ENCODE data around the gene LRRC47. TPM values are rescaled to one million over a fixed set of nuclear protein-coding genes. Genes with fewer than 3 reads are reported as not detected.

The LRRC47 gene
- total and polyA plus RNA-seq, 12 donors = 16.9 to 58.3 (median 44.7) TPM

- WGBS, 4 donors = 53 to 82% (median 58%) methylated on average over 3 to 10 of the region's 10 CpGs
- H3K9me3 ChIP-seq (replicated peaks in 1 of 3) = no peaks in the 10 kb centered on the region
- peak in 4 of 7 donors; percentile 46 to 58 (median 52) for DNase-seq
- intact Hi-C loops (cut with DNase I) = no loop called here
- peaks cover 0 to 46% of the 10 kb centered on the region in 2 donors for H3K36me3 ChIP-seq (replicated peaks in 1 of 2)
- TF ChIP-seq POLR2A (IDR thresholded peaks at IDR 0.05) = no peak
- TF ChIP-seq, protein P1, sequence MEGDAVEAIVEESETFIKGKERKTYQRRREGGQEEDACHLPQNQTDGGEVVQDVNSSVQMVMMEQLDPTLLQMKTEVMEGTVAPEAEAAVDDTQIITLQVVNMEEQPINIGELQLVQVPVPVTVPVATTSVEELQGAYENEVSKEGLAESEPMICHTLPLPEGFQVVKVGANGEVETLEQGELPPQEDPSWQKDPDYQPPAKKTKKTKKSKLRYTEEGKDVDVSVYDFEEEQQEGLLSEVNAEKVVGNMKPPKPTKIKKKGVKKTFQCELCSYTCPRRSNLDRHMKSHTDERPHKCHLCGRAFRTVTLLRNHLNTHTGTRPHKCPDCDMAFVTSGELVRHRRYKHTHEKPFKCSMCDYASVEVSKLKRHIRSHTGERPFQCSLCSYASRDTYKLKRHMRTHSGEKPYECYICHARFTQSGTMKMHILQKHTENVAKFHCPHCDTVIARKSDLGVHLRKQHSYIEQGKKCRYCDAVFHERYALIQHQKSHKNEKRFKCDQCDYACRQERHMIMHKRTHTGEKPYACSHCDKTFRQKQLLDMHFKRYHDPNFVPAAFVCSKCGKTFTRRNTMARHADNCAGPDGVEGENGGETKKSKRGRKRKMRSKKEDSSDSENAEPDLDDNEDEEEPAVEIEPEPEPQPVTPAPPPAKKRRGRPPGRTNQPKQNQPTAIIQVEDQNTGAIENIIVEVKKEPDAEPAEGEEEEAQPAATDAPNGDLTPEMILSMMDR (IDR thresholded peaks at IDR 0.05) = no peak
- no peak overlapping the region for H3K27ac ChIP-seq
- peaks cover 6 to 8% of the 10 kb centered on the region in 2 donors for H3K4me1 ChIP-seq (replicated peaks in 1 of 2)
- no peak overlapping the region for H3K4me3 ChIP-seq
- no peaks in the 10 kb centered on the region for H3K27me3 ChIP-seq
Observed at GRCh38 chr1:3787349-3787715, 9.0 kb downstream of the LRRC47 start.

DNA sequence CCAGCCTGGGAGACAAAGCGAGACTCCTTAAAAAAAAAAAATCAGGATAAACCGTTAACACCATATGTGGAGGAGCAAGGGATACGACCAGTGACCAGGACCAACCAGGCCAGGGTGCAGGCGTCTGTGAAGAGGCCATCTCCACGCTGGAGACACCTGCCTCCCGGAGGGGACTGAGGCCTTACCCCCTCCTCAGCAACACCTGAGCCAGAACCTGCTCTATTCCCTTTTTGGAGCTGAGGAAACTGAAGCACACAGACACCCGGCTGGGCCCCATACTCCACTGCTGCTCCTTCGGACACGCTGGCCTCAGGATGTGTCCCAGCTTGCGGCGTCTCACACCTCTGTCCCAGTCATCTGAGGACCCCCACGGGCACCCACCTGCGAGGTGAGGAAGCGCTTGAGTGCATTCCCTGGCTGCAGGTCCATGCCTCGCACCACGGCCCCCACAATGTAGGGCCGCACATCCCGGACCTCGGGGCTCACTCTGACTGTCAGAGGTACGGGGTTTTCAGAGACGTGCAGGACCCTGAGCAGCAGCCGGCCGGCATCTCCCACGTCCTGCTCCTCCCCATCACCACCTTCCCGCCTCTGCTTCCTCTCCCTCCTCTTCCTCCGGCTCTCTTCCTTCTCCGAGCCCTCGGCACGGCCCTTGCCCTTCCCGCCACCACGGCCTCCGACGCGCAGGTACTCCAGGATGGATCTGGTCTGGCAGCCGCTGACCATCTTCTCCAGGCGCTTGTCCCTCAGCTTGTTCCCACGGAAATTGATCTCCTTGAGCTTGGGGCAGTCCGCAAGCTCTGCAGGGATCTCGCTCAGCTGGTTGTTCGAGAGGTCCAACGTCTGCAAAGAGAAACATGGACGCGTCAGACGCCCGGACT lies 9.6 kb downstream of the LRRC47 start:
- intact Hi-C loops (cut with DNase I) = no loop called here
- H3K27ac ChIP-seq = no peak overlapping the region
- H3K36me3 ChIP-seq (replicated peaks in 1 of 2) = peaks cover 0 to 53% of the 10 kb centered on the region in 2 donors
- no peaks in the 10 kb centered on the region for H3K9me3 ChIP-seq (replicated peaks in 1 of 3)
- WGBS, 4 donors = 85 to 88% (median 87%) methylated on average over 33 to 45 of the region's 45 CpGs
- H3K27me3 ChIP-seq = no peaks in the 10 kb centered on the region
- TF ChIP-seq POLR2A (IDR thresholded peaks at IDR 0.05) = no peak
- TF ChIP-seq, protein P1 (IDR thresholded peaks at IDR 0.05) = no peak
- no peak for DNase-seq
- H3K4me3 ChIP-seq = no peak overlapping the region
- H3K4me1 ChIP-seq (replicated peaks in 1 of 2) = peaks cover 6 to 8% of the 10 kb centered on the region in 2 donors

GRCh38 chr1:3785456-3786157 lies 10.7 kb downstream of the LRRC47 start:
- Histone ChIP-seq H3K9me3 (replicated peaks in 1 of 3) (no peaks in the 10 kb centered on the region), H3K27ac (peak overlapping the region in 2 of 5 donors; percentile 10 to 27), H3K4me3 (no peak overlapping the region), H3K36me3 (replicated peaks in 1 of 2) (peaks cover 0 to 64% of the 10 kb centered on the region in 2 donors), H3K27me3 (no peaks in the 10 kb centered on the region), H3K4me1 (replicated peaks in 1 of 2) (peaks cover 6 to 8% of the 10 kb centered on the region in 2 donors)
- DNase-seq = peak in 5 of 7 donors; percentile 54 to 77 (median 62)
- intact Hi-C loops (cut with DNase I) = no loop called here
- TF ChIP-seq, protein P1 (IDR thresholded peaks at IDR 0.05) = peak; percentile 18 to 62 (median 51)
- no peak for TF ChIP-seq POLR2A (IDR thresholded peaks at IDR 0.05)
- WGBS, 4 donors = 64 to 73% (median 71%) methylated on average over 14 of the region's 14 CpGs

- TF ChIP-seq, protein P1 (IDR thresholded peaks at IDR 0.05) = no peak
- no peak for TF ChIP-seq POLR2A (IDR thresholded peaks at IDR 0.05)
- Histone ChIP-seq H3K36me3 (replicated peaks in 1 of 2) (peaks cover 0 to 69% of the 10 kb centered on the region in 2 donors), H3K9me3 (replicated peaks in 1 of 3) (no peaks in the 10 kb centered on the region), H3K27ac (peak overlapping the region in 1 of 5 donors; percentile 10), H3K4me3 (no peak overlapping the region), H3K27me3 (no peaks in the 10 kb centered on the region), H3K4me1 (replicated peaks in 1 of 2) (peaks cover 6 to 8% of the 10 kb centered on the region in 2 donors)
- peak; percentile 80 to 96 (median 92) for DNase-seq
- intact Hi-C loops (cut with DNase I) = no loop called here
- 47 to 84% (median 53%) methylated on average over 11 to 13 of the region's 13 CpGs for WGBS, 4 donors
Observed at GRCh38 chr1:3785045-3785444, 11.3 kb downstream of the LRRC47 start.
